IMR-90 (cell line): ENCODE results near the gene TTLL11. TPM values are rescaled to one million over a fixed set of nuclear protein-coding genes. Genes with fewer than 3 reads are reported as not detected.

Experiments used
- ATAC-seq: fragments of 200-7000 bp; cut with Tn5 transposase; 2 replicates; pipeline ENCODE4 v1.9.1; 2020; ENCODE audit warnings: low read depth, mild to moderate bottlenecking, moderate library complexity
- BruUV-seq: library from RNA; stranded (reverse); fragments of 400-500 nt; replicated peaks from 2 replicates; lab custom pipeline; 2021; lab: Mats Ljungman, UMichigan
- CTCF ChIA-PET: fragments of 300-600 bp; formaldehyde crosslinking; extraction: SDS; loops from one replicate; lab custom pipeline; 2021; ENCODE audit warnings: antibody characterized with exemption; lab: Yijun Ruan, JAX
- POLR2A ChIA-PET: fragments of 300-600 bp; sonication (Branson Sonifier 250); formaldehyde crosslinking; loops from one replicate; lab custom pipeline; 2022; ENCODE audit warnings: antibody characterized with exemption; ENCODE audit not compliant: unreplicated experiment; lab: Charles Lee
- DNase-seq: peaks from one replicate; pipeline ENCODE4 v3.0.0; 2013
- H2AFZ ChIP-seq: replicated peaks from 2 replicates; pipeline ENCODE3; 2013; ENCODE audit warnings: low read length, mild to moderate bottlenecking; ENCODE audit not compliant: poor library complexity
- H2AK5ac ChIP-seq: 2 replicates; pipeline ENCODE4 v1.6.1; 2013; ENCODE audit warnings: low read depth, low read length, inconsistent platforms
- H2AK9ac ChIP-seq: replicated peaks from 2 replicates; pipeline ENCODE3; 2013; ENCODE audit warnings: mild to moderate bottlenecking, low read depth, low read length, moderate library complexity; ENCODE audit not compliant: poor library complexity
- H2BK120ac ChIP-seq: 2 replicates; pipeline ENCODE4 v1.6.1; 2013; ENCODE audit warnings: low read depth, low read length, inconsistent platforms
- H2BK15ac ChIP-seq: 3 replicates; pipeline ENCODE4 v1.6.1; 2013; ENCODE audit warnings: low read depth, low read length, inconsistent platforms
- H2BK20ac ChIP-seq: 2 replicates; pipeline ENCODE4 v1.6.1; 2013; ENCODE audit warnings: low read depth, mild to moderate bottlenecking, inconsistent platforms, low read length, moderate library complexity
- H2BK5ac ChIP-seq: 2 replicates; pipeline ENCODE4 v1.6.1; 2013; ENCODE audit warnings: mild to moderate bottlenecking, low read depth, low read length, inconsistent platforms; ENCODE audit not compliant: poor library complexity, severe bottlenecking
- H3K14ac ChIP-seq: replicated peaks from 2 replicates; pipeline ENCODE4 v1.6.1; 2013; ENCODE audit warnings: low read depth, low read length, inconsistent platforms
- H3K18ac ChIP-seq: 2 replicates; pipeline ENCODE4 v1.6.1; 2013; ENCODE audit warnings: low read depth, low read length, control low read depth
- H3K23ac ChIP-seq: 2 replicates; pipeline ENCODE4 v1.6.1; 2013; ENCODE audit warnings: low read depth, low read length, inconsistent platforms
- H3K27ac ChIP-seq: 2 replicates; pipeline ENCODE4 v1.5.1; 2013; ENCODE audit warnings: mild to moderate bottlenecking, control low read depth, low read length; ENCODE audit not compliant: insufficient read depth
- H3K27me3 ChIP-seq: 2 replicates; pipeline ENCODE4 v1.6.1; 2013; ENCODE audit warnings: low read length; ENCODE audit not compliant: control insufficient read depth, insufficient read depth
- H3K36me3 ChIP-seq: 2 replicates; pipeline ENCODE4 v1.6.1; 2013; ENCODE audit warnings: low read length, mixed read lengths; ENCODE audit not compliant: control insufficient read depth, insufficient read depth
- H3K4ac ChIP-seq: 2 replicates; pipeline ENCODE4 v1.6.1; 2013; ENCODE audit warnings: low read depth, low read length, inconsistent platforms
- H3K4me1 ChIP-seq: 2 replicates; pipeline ENCODE4 v1.6.1; 2013; ENCODE audit warnings: low read length, mixed read lengths; ENCODE audit not compliant: control insufficient read depth, insufficient read depth
- H3K4me2 ChIP-seq: 2 replicates; pipeline ENCODE4 v1.6.1; 2013; ENCODE audit warnings: low read depth, mild to moderate bottlenecking, control low read depth, low read length, moderate library complexity
- H3K4me3 ChIP-seq: 2 replicates; pipeline ENCODE4 v1.5.1; 2013; ENCODE audit warnings: low read depth, mild to moderate bottlenecking, control low read depth, low read length, moderate library complexity; ENCODE audit not compliant: insufficient read depth
- H3K56ac ChIP-seq: 2 replicates; pipeline ENCODE4 v1.6.1; 2013; ENCODE audit warnings: low read length, inconsistent platforms; ENCODE audit not compliant: insufficient read depth; ENCODE audit errors: extremely low read depth
- H3K79me1 ChIP-seq, 2 experiments: 2 replicates each; pipeline ENCODE4 v1.6.1; 2013; ENCODE audit warnings: low read length in 2 of 2, inconsistent platforms in 1 of 2, low read depth in 1 of 2
- H3K9ac ChIP-seq: 2 replicates; pipeline ENCODE4 v1.6.1; 2013; ENCODE audit warnings: low read depth, low read length, control low read depth
- H3K9me1 ChIP-seq: 2 replicates; pipeline ENCODE4 v1.6.1; 2013; ENCODE audit warnings: low read length, inconsistent platforms; ENCODE audit not compliant: insufficient read depth
- H3K9me3 ChIP-seq: 2 replicates; pipeline ENCODE4 v1.6.1; 2013; ENCODE audit warnings: low read length; ENCODE audit not compliant: control insufficient read depth, insufficient read depth
- H4K20me1 ChIP-seq: 2 replicates; pipeline ENCODE4 v1.6.1; 2013; ENCODE audit warnings: low read length, inconsistent platforms; ENCODE audit not compliant: insufficient read depth
- H4K5ac ChIP-seq: 2 replicates; pipeline ENCODE4 v1.6.1; 2013; ENCODE audit warnings: mild to moderate bottlenecking, low read depth, low read length, control low read depth
- H4K8ac ChIP-seq, 2 experiments: 2 replicates each; pipeline ENCODE4 v1.6.1; 2013; ENCODE audit warnings: low read depth in 2 of 2, low read length in 2 of 2, control low read depth in 1 of 2, inconsistent platforms in 1 of 2
- H4K91ac ChIP-seq: 2 replicates; pipeline ENCODE4 v1.6.1; 2013; ENCODE audit warnings: low read depth, low read length, inconsistent platforms; ENCODE audit not compliant: insufficient read depth
- BHLHE40 ChIP-seq: fragments of 150-350 bp; IDR thresholded peaks from 2 replicates; pipeline ENCODE4 v1.6.1; 2016; ENCODE audit warnings: mild to moderate bottlenecking, low read depth, low read length
- CEBPB ChIP-seq: IDR thresholded peaks from 2 replicates; pipeline ENCODE4 v1.6.1; 2012; ENCODE audit warnings: low read depth, low read length, improper control_type of control experiment
- CHD1 ChIP-seq: IDR thresholded peaks from 2 replicates; pipeline ENCODE4 v1.6.1; 2012; ENCODE audit warnings: low read depth, low read length, improper control_type of control experiment
- FOS ChIP-seq: fragments of 150-350 bp; IDR thresholded peaks from 2 replicates; pipeline ENCODE4 v1.6.1; 2016; ENCODE audit warnings: low read depth, low read length
- MAFK ChIP-seq: IDR thresholded peaks from 2 replicates; pipeline ENCODE4 v1.6.1; 2012; ENCODE audit warnings: low read depth, low read length, improper control_type of control experiment
- MAZ ChIP-seq: IDR thresholded peaks from 2 replicates; pipeline ENCODE4 v1.6.1; 2012; ENCODE audit warnings: low read depth, mild to moderate bottlenecking, low read length, improper control_type of control experiment, moderate library complexity, borderline replicate concordance
- MXI1 ChIP-seq: IDR thresholded peaks from 2 replicates; pipeline ENCODE4 v1.6.1; 2012; ENCODE audit warnings: low read depth, mild to moderate bottlenecking, low read length, moderate library complexity, borderline replicate concordance
- NFE2L2 ChIP-seq: fragments of 150-350 bp; IDR thresholded peaks from 2 replicates; pipeline ENCODE4 v1.6.1; 2016; ENCODE audit warnings: low read depth, mild to moderate bottlenecking, low read length
- POLR2A ChIP-seq: IDR thresholded peaks from 2 replicates; pipeline ENCODE4 v1.6.1; 2012; ENCODE audit warnings: mild to moderate bottlenecking, low read depth, low read length
- RAD21 ChIP-seq: IDR thresholded peaks from 2 replicates; pipeline ENCODE4 v1.6.1; 2012; ENCODE audit warnings: low read length, improper control_type of control experiment
- RCOR1 ChIP-seq: IDR thresholded peaks from 2 replicates; pipeline ENCODE4 v1.6.1; 2012; ENCODE audit warnings: mild to moderate bottlenecking, low read length, improper control_type of control experiment; ENCODE audit not compliant: insufficient replicate concordance
- SMC3 ChIP-seq: fragments of 150-350 bp; IDR thresholded peaks from 2 replicates; pipeline ENCODE4 v1.6.1; 2016; ENCODE audit warnings: low read depth, mild to moderate bottlenecking, antibody characterized with exemption, low read length, moderate library complexity
- WGBS, 2 experiments: methylation state at CpG; one replicate each; pipeline versions ENCODE4 v1.1.5 to v1.1.7; 2013; ENCODE audit warnings: missing lambda C conversion rate in 2 of 2; ENCODE audit not compliant: insufficient read length in 1 of 2; ENCODE audit errors: extremely low coverage in 2 of 2; 5-methylcytosine and 5-hydroxymethylcytosine counted together
- dilution Hi-C: fragments of 300-500 bp; cut with HindIII; formaldehyde crosslinking; loops from one replicate; pipeline ENCODE4 v1.14.3; 2018; ENCODE audit warnings: low sequenced_read_pairs; ENCODE audit not compliant: unreplicated experiment
- in situ Hi-C: fragments of 300-500 bp; cut with MboI; formaldehyde crosslinking; loops from 3 replicates; pipeline ENCODE4 v1.14.3; 2019; ENCODE audit warnings: low sequenced_read_pairs, inconsistent platforms, mixed read lengths
- intact Hi-C: fragments of 100-400 bp; cut with micrococcal nuclease; formaldehyde crosslinking; loops from 2 replicates; pipeline ENCODE4 v1.10.0; 2022
- polyA plus RNA-seq, 3 experiments: library from polyadenylated mRNA; depleted of rRNA; stranded (reverse); fragments of >200 nt; gene quantifications; 2 replicates each; pipeline ENCODE4 v1.2.3, GENCODE V29; 2012; ENCODE audit warnings: low replicate concordance in 1 of 3
- total RNA-seq: library from RNA; depleted of rRNA; stranded (reverse); fragments of >200 nt; gene quantifications from 2 replicates; pipeline ENCODE4 v1.2.3, GENCODE V29; 2012
- TF ChIP-seq, protein P1 (sequence below): conservative IDR thresholded peaks from 2 replicates; pipeline ENCODE4 v1.5.1; 2012; ENCODE audit warnings: mild to moderate bottlenecking, low read depth, low read length, improper control_type of control experiment
- TF ChIP-seq, protein P2 (sequence below): fragments of 150-350 bp; IDR thresholded peaks from 2 replicates; pipeline ENCODE4 v1.6.1; 2016; ENCODE audit warnings: low read depth, mild to moderate bottlenecking, low read length, moderate library complexity, borderline replicate concordance
- TF ChIP-seq, protein P3 (sequence below): fragments of 150-350 bp; IDR thresholded peaks from 2 replicates; pipeline ENCODE4 v1.6.1; 2017; ENCODE audit warnings: mild to moderate bottlenecking, antibody characterized with exemption, low read length, low read depth

The TTLL11 gene
- total and polyA plus RNA-seq, 2 of the 4 experiments (the other 2 are of a cell fraction) = 2.0 to 4.6 TPM

DNA sequence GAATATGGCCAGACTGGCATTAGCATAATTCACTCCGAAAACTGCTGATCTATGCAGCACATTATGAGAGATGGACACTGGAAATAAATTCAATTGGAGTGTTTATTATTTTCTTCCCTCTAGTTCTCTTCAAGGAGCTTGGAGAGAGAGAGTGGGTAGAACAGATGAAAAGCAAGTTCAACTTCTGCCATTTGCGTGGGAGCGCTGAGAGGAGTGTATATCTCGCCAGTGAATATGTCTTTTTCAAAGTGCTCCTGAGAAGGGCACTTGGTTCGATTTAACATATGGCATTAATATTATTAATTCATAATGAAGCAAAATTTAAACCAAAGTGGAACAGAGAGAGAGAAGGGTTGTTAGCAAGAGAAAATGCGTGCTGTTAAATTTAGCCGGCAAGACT lies 227.2 kb downstream of the TTLL11 start:
- Histone ChIP-seq H4K91ac (no peak overlapping the region), H3K9ac (no peak overlapping the region)
- in situ Hi-C loops = no loop called here

More for the DNA sequence above, 227.2 kb downstream of the TTLL11 start:
- BruUV-seq = no TSS peak
- peaks cover 7% of the 10 kb centered on the region for H3K4me1 ChIP-seq
- no peak overlapping the region for H3K14ac ChIP-seq
- no peak for DNase-seq
- no peak overlapping the region for H4K8ac ChIP-seq
- H2AFZ ChIP-seq = no peak overlapping the region
- no peaks in the 10 kb centered on the region for H3K36me3 ChIP-seq
- intact Hi-C loops = no loop called here
- no peak overlapping the region for H3K4me3 ChIP-seq
- no peak overlapping the region for H2BK5ac ChIP-seq
- H3K56ac ChIP-seq = no peak overlapping the region
- H3K27me3 ChIP-seq = no peaks in the 10 kb centered on the region; the same call in 1 of the 2 replicates
- no peak overlapping the region for H3K23ac ChIP-seq
- no peak for ATAC-seq
- no peak overlapping the region for H4K5ac ChIP-seq
- no peak overlapping the region for H3K27ac ChIP-seq
- H2BK120ac ChIP-seq = no peak overlapping the region
- H2AK9ac ChIP-seq = no peak overlapping the region
- 100% methylated on average over 1 of the region's 7 CpGs; no CpG with 5 or more reads in 1 of the 2 experiments for WGBS, 2 experiments
- H3K9me3 ChIP-seq = no peaks in the 10 kb centered on the region
- H3K4me2 ChIP-seq = no peak overlapping the region
- ChIA-PET POLR2A (no interaction called here), CTCF (no interaction called here)
- H2BK15ac ChIP-seq = no peak overlapping the region
- no peaks in the 10 kb centered on the region for H4K20me1 ChIP-seq
- no peak overlapping the region for H2BK20ac ChIP-seq
- no peak overlapping the region for H3K4ac ChIP-seq
- TF ChIP-seq, protein P1, sequence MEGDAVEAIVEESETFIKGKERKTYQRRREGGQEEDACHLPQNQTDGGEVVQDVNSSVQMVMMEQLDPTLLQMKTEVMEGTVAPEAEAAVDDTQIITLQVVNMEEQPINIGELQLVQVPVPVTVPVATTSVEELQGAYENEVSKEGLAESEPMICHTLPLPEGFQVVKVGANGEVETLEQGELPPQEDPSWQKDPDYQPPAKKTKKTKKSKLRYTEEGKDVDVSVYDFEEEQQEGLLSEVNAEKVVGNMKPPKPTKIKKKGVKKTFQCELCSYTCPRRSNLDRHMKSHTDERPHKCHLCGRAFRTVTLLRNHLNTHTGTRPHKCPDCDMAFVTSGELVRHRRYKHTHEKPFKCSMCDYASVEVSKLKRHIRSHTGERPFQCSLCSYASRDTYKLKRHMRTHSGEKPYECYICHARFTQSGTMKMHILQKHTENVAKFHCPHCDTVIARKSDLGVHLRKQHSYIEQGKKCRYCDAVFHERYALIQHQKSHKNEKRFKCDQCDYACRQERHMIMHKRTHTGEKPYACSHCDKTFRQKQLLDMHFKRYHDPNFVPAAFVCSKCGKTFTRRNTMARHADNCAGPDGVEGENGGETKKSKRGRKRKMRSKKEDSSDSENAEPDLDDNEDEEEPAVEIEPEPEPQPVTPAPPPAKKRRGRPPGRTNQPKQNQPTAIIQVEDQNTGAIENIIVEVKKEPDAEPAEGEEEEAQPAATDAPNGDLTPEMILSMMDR = no peak
- TF ChIP-seq MXI1 (no peak), RCOR1 (no peak), FOS (no peak), CHD1 (no peak), MAFK (no peak), BHLHE40 (no peak), CEBPB (no peak), SMC3 (no peak), MAZ (no peak), POLR2A (no peak), RAD21 (no peak), NFE2L2 (no peak)
- TF ChIP-seq, protein P2, sequence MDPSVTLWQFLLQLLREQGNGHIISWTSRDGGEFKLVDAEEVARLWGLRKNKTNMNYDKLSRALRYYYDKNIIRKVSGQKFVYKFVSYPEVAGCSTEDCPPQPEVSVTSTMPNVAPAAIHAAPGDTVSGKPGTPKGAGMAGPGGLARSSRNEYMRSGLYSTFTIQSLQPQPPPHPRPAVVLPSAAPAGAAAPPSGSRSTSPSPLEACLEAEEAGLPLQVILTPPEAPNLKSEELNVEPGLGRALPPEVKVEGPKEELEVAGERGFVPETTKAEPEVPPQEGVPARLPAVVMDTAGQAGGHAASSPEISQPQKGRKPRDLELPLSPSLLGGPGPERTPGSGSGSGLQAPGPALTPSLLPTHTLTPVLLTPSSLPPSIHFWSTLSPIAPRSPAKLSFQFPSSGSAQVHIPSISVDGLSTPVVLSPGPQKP = no peak
- TF ChIP-seq, protein P3, sequence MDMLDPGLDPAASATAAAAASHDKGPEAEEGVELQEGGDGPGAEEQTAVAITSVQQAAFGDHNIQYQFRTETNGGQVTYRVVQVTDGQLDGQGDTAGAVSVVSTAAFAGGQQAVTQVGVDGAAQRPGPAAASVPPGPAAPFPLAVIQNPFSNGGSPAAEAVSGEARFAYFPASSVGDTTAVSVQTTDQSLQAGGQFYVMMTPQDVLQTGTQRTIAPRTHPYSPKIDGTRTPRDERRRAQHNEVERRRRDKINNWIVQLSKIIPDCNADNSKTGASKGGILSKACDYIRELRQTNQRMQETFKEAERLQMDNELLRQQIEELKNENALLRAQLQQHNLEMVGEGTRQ = no peak
- dilution Hi-C loops = no loop called here
- no peak overlapping the region for H2AK5ac ChIP-seq
- H3K9me1 ChIP-seq = peaks cover 9% of the 10 kb centered on the region; the same call in 1 of the 2 replicates
- no peaks in the 10 kb centered on the region for H3K79me1 ChIP-seq
- no peak overlapping the region for H3K18ac ChIP-seq
